GM18526 (cell line): ENCODE measurements around the gene GRM1.

Experiments used
- POLR2A ChIP-seq: IDR thresholded peaks from 3 replicates; pipeline ENCODE4 v1.6.1; 2011; ENCODE audit not compliant: insufficient read length; ENCODE audit errors: extremely low read depth

GRM1 gene

DNA sequence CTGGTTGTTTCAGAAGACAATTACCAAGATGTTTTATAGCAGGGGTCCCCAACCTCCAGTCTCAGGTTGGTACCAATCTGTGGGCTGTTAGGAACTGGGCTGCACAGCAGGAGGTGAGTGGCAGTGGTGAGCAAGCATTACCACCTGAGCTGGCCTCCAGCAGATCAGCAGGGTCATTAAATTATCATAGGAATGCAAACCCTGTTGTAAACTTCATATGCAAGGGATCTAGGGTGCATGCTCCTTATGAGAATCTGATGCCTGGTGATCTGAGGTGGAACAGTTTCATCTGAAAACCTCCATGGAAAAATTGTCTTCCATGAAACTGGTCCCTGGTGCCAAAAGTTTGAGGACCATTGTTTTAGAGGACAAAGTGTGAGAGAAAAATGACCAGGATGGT lies 240.6 kb downstream of the GRM1 start:
- no peak for TF ChIP-seq POLR2A

DNA sequence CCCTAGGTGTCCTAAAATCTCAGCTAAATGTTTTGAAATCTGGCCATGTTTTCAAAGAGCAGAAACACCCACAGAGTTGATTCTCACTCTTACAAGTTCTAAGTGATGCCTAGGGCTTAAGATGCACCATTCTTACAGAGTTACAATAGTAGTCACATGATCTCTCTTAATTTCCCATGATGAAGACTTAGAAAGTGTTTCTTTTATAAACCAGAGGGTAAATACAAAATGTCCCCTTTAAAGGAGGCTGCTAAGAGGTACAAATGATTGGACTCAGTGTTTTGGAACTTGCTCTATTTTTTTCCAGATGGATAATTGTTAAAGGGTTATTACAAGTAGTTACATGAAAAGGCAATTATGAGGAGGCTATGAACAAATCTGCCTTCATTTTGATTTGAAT lies 244.6 kb downstream of the GRM1 start:
- TF ChIP-seq POLR2A = no peak

DNA sequence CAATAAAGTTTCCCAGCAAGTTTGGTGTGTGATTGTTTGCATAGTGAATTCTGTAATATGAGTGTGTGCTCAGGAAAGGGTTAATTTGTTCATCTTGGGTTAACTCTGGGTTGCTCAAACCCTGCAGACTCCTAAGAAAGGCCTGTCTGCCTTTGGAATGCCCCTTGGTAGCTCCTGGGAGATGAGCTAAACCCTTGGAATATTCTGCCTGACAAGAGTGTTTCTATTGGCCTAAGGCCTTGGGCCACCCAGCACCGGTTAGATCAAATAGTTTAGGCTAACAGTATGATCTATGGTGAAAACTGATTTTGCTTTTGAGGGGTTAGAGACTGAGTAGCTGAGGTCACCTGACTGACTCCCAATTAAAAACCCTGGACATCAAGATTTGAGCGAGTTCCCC lies 248.3 kb downstream of the GRM1 start:
- TF ChIP-seq POLR2A = no peak

DNA sequence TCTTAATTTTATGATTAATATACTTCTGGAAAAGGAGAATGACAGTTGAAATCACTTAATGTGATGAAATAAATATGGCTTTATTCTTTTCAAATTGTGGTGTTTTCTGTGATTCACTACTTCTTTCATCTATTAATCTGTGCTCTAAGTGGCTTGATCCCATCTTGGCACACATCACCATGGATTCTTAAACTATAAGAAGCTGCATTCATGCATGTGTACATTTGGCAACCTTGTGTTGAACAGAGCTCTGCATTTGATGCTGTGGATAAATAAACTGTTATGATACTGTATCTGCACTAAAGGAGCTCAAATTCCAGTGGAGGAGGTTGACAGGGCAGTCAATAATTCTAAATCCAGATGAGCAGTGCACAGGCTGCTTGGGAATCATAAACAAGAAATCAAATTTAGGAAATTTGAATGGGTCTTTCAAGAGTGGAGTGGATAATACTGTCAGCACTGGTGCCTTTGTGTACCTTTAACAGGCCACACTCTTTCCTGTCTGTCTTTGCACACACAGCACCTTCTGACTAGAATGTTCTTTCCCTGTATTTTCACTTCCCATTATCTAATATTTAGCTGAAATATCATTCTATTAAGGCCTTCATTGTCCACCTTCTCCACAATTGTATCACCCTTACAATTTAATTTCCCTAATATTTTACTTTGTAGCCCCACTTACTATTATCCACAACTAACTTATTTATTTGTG lies 252.9 kb downstream of the GRM1 start:
- TF ChIP-seq POLR2A = no peak

DNA sequence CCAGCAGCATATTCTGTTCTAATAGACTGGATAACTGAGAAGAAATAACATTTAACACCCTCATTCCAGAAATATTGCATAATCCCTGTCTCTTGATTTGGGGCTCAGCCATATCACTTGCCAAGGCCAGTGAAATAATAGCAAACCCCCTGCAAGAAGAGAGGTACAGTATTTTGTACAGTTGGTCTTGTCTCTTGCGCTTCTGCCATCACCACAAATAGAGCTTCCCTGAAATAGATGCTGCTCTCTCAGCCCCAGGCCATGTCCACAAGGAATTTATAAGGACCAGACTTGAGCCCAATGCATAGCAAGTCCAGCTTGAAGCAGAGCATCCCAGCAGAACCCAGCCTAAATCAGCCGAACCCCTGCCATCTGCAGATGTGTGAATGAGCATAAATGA lies 254.0 kb downstream of the GRM1 start:
- no peak for TF ChIP-seq POLR2A

DNA sequence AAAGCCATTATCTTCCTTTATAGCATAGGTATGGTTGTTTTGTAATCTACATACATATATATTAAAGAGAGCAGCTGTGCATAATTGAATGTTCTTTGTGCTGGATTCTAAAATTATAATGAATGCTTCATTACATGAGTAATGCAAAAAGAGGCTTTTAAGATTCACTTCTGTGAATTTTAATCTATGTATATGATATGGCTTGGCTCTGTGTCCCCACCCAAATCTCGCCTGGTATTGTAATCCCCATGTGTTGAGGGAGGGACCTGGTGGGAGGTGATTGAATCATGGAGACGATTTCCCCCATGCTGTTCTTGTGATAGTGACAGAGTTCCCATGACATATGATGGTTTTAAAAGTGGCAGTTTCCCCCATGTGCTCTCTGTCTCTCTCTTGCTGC lies 255.4 kb downstream of the GRM1 start:
- no peak for TF ChIP-seq POLR2A

DNA sequence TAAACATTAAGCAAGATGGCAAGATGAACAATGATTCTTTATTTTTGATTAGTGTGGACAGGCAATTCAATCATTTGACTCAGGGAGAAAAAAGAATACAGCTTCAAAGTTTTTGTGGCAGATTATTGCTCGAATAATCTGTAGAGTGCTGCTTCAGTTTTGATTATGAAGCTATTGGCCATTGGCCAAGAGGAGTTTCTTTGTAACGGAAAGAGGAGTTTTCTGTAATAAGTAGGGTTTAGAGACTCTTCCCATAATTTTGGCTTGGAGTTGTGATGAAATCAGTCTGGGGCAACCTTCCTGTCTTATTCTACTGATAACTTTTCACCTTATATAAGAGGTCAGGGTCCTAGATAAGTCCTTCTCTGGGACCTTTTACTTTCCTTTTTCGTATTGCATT lies 258.1 kb downstream of the GRM1 start:
- no peak for TF ChIP-seq POLR2A

DNA sequence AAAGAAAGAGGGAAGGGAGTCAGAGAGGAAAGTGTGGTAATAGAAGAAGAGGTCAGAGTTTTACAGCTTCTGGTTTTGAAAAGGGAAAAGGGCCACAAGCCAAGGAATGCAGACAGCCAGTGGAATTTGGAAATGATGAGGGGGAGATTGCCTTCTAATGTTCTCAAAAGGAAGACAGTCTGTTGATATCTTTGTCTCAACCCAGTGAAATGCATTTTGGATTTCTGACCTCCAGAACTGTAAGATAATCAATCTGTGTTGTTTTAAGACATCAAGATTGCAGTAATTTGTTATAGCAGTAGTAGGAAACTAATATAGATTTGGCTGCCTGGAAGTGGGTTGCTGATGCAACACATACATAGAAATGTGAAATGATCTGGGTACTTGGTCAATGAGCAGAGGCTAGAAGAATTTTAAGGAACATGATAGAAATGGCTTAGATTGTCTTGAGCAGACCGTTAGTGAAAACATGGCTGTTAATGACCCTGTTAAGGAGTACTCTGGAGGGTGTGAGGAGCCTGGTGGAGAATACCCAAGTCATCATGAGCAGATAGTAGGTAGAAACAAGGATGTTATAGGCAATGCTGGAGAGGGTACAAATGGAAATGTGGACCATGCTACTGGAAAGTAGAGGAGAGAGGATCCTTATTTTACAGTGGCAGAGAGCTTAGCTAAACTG lies 259.0 kb downstream of the GRM1 start:
- no peak for TF ChIP-seq POLR2A

DNA sequence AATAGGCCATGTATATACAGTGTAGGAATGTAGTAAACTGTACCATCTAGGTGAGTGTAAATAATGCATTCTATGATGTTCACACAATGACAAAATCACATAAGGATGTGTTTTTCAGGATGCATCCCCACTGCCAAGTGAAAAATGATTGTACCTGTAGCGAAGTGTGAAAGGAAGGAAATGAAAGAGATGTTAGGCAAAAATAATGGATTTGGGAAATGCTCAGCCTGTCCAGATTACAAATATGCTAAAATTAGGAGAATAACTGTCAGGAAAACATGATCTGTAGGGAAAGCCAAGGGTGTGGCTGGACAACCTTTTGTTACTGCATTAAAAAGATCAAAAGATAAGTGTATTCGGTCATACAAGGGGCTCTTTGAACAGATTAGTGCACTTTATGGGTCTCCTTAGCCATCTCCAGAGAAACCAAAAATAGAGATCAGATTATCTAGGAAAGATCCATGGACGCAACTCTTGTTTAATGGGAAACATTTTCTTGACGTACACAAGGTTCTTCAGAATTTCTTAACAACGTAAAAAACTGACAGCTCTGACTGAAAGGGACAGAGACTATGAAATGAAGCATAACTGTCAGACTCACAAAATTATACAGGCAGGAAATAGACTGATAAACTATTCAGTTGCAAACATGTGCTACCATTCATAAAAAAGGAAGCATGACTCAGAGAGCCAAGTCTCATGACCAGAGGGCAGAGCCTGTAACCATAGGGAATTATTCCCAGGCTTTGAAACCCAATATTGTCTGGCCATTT lies 261.1 kb downstream of the GRM1 start:
- TF ChIP-seq POLR2A = no peak

DNA sequence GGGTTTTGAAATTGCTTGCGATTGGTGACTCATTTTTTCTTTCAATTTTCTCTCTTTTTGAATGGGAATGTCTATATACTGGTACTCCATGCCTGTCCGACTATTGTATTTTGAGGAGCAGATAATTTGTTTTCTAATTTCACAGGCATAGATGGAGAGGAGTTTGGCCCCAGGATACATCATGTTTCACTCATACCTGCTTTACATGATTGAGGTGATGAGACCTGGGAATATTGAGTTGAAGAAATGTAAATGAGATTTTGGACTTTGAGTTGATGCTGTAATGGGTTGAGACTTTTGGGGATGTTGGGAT lies 261.7 kb downstream of the GRM1 start:
- no peak for TF ChIP-seq POLR2A

DNA sequence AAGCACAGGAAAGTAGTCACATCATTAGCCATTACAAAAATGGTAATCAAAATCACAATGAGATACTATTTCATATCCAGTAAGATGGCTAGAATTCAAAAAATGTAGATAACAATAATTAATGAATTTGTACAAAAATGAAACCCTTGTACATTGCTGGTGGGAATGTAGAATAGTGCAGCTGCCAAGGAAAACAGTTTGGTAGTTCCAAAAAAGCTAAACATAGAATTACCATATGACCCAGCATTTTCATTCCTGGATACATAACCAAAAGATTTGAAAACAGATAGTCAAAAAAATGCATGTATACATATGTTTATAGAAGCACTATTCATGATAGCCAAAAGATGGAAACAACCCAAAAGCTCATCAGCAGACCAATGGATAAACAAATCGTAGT lies 263.6 kb downstream of the GRM1 start:
- no peak for TF ChIP-seq POLR2A

DNA sequence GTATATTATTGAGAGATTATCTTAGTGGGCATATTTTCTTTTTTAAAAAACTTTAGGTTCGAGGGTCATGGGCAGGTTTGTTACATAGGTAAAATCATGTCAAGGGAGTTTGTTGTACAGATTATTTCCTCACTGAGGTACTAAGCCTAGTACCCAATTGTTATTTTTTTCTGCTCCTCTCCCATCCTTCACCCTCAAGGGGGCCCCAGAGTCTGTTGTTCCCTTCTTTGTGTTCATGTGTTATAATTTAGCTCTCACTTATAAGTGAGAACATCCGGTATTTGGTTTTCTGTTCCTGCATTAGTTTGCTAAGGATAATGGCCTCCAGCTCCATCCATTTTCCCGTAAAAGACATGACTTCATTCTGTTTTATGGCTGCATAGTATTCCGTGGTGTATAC lies 266.8 kb downstream of the GRM1 start:
- no peak for TF ChIP-seq POLR2A

DNA sequence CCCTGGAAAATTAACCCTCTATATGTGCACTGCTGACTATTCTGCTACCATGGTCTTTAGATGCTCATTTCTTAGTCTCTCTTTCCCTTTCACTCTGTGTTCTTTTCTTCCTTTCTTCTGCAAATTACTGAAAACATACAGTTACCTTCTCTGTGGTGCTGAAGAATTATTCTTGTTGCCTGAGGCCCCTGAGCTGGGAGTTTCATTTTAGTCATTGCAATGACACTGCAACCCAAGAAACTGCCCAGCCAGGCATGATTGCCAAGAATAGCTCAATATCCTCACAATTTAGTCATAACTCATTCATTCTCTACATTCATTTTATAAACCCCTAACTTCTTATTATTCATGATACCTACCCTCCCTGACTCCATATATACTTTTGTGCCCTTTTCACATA lies 269.0 kb downstream of the GRM1 start:
- no peak for TF ChIP-seq POLR2A

DNA sequence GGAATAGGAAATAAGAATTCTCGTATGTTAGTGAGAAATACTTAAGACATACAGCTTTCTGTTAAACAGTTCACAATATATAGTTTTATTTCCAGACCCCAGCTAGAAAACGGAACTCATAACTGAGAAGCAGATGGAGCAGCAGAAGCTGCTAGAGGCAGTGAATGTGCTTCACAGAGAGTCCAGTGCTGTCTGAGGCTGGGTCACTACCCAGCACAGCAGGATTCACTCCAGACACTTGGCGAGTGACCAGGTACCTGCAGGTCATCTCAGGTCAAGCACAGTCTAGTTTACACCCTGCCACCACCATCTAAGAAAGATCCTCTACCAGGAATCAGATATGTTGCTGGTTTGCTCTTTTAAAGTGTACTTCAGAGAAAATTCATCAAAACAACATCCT lies 271.7 kb downstream of the GRM1 start:
- TF ChIP-seq POLR2A = no peak

DNA sequence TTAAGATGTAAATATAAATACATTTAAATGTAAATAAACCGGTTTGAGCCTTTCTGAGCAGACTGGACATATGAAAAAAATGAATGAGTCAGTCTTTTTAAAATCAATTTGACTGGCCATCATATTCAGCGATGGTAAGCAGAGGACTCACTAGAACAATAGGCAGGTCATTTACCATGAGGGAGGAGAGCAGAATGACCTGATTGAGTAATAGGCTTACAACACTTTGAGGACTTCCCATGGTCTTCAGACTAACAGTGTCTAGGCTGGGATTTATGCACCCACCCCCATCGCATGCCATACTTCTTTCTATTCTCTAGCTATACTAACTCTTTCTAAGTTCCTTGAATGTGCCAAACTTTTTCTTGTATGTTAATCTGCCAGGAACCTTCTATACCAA lies 272.9 kb downstream of the GRM1 start:
- TF ChIP-seq POLR2A = no peak

DNA sequence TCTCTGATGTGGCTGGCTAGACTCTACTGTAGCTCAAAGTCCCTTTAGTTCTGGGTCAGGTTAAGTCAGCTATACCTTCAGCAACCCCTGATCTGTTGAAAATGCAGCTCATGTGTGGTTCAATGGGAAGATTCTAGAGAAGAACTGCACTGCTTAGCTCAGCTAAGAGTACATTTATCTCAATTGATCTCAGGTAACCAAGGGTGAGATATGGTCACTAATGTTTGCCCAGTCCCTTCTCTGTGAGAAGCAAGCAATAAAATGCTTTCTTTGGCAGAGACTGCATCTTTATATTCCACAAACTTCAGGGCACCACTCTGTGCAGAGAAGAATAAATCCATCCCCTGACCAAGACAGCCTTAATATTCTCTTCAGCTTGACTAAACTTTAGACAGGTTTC lies 274.1 kb downstream of the GRM1 start:
- no peak for TF ChIP-seq POLR2A
